HepG2 (cell line): ENCODE results near the gene GPR62. TPM values are rescaled to one million over a fixed set of nuclear protein-coding genes. Genes with fewer than 3 reads are reported as not detected.

Experiments used
- BHLHE40 ChIP-seq: IDR thresholded peaks from 2 replicates; pipeline ENCODE4 v1.6.1; 2011; ENCODE audit warnings: low read length, improper control_type of control experiment
- HNF4A ChIP-seq: sonication (generic); formaldehyde crosslinking; IDR thresholded peaks from 2 replicates; pipeline ENCODE4 v1.4.0; 2020; ENCODE audit warnings: missing genetic modification reagents
- MAX ChIP-seq: IDR thresholded peaks from 2 replicates; pipeline ENCODE4 v1.6.1; 2012; ENCODE audit warnings: inconsistent platforms
- MAZ ChIP-seq, 2 experiments: sonication (generic) in 1 of 2; formaldehyde crosslinking in 1 of 2; IDR thresholded peaks; 2 replicates each; pipeline versions ENCODE4 v1.5.0 to v1.6.1; 2012 to 2020; ENCODE audit warnings: low read depth in 2 of 2, mild to moderate bottlenecking in 2 of 2, borderline replicate concordance in 1 of 2, improper control_type of control experiment in 1 of 2, low read length in 1 of 2, missing genetic modification reagents in 1 of 2, moderate library complexity in 1 of 2
- NFIB ChIP-seq: sonication (generic); formaldehyde crosslinking; IDR thresholded peaks from 2 replicates; pipeline ENCODE4 v1.9.0; 2021; ENCODE audit warnings: missing genetic modification reagents, mild to moderate bottlenecking, borderline replicate concordance
- NR0B2 ChIP-seq: sonication (generic); formaldehyde crosslinking; IDR thresholded peaks from 2 replicates; pipeline ENCODE4 v1.4.0; 2020; ENCODE audit warnings: mild to moderate bottlenecking, missing genetic modification reagents
- PAX8 ChIP-seq: sonication (generic); formaldehyde crosslinking; IDR thresholded peaks from 2 replicates; pipeline ENCODE4 v1.8.0; 2022; ENCODE audit warnings: mild to moderate bottlenecking, missing genetic modification reagents, borderline replicate concordance
- PBX3 ChIP-seq: sonication (generic); formaldehyde crosslinking; IDR thresholded peaks from 2 replicates; pipeline ENCODE4 v1.8.1; 2023; ENCODE audit warnings: missing genetic modification reagents, inconsistent platforms, borderline replicate concordance
- SRSF4 ChIP-seq: fragments of 200-400 bp; formaldehyde crosslinking; IDR thresholded peaks from one replicate; pipeline ENCODE4 v1.6.1; 2018; ENCODE audit warnings: mild to moderate bottlenecking, low read depth, low read length, moderate library complexity; ENCODE audit not compliant: poor library complexity, severe bottlenecking
- ZBTB25 ChIP-seq: IDR thresholded peaks from 2 replicates; pipeline ENCODE4 v1.6.1; 2018; ENCODE audit warnings: missing genetic modification reagents
- ZNF350 ChIP-seq: sonication (generic); formaldehyde crosslinking; IDR thresholded peaks from 2 replicates; pipeline ENCODE4 v1.4.0; 2020; ENCODE audit warnings: mild to moderate bottlenecking, low read depth, missing genetic modification reagents, borderline replicate concordance
- ZNF546 ChIP-seq: sonication (generic); formaldehyde crosslinking; conservative IDR thresholded peaks from 2 replicates; pipeline ENCODE4 v1.8.1; 2023; ENCODE audit warnings: mild to moderate bottlenecking, missing genetic modification reagents
- ZNF552 ChIP-seq: sonication (generic); formaldehyde crosslinking; IDR thresholded peaks from 2 replicates; pipeline ENCODE4 v1.9.0; 2022; ENCODE audit warnings: missing genetic modification reagents, mild to moderate bottlenecking, borderline replicate concordance
- ZNF713 ChIP-seq: sonication (generic); formaldehyde crosslinking; IDR thresholded peaks from 2 replicates; pipeline ENCODE4 v1.4.0; 2020; ENCODE audit warnings: mild to moderate bottlenecking, missing genetic modification reagents
- polyA plus RNA-seq, 8 experiments: library from polyadenylated mRNA; depleted of rRNA in 3 of 8; stranded (reverse) in 7 of 8; unstranded in 1 of 8; fragments of >200 nt; fragmentation: Illumina TruSeq in 4 of 8; extraction: Trizol in 4 of 8; gene quantifications; 2 replicates each; pipeline versions ENCODE4 v1.2.1 to v1.2.3, GENCODE V29; 2011 to 2016; ENCODE audit warnings: low read depth in 4 of 8, missing spikeins in 1 of 8, mixed read lengths in 1 of 8; ENCODE audit not compliant: insufficient read depth in 1 of 8
- total RNA-seq, 5 experiments: library from RNA; depleted of rRNA; stranded (reverse); fragments of >200 nt; fragmentation: Illumina TruSeq; extraction: Trizol; gene quantifications; 2 replicates each; pipeline ENCODE4 v1.2.3, GENCODE V29; 2016; ENCODE audit warnings: low read depth in 1 of 5
- TF ChIP-seq, protein P1 (sequence below), 2 experiments: sonication (generic) in 1 of 2; formaldehyde crosslinking in 1 of 2; IDR thresholded peaks; 2 replicates each; pipeline versions ENCODE4 v1.5.1 to v1.6.1; 2011 to 2020; ENCODE audit warnings: borderline replicate concordance in 1 of 2, low read depth in 1 of 2, low read length in 1 of 2, mild to moderate bottlenecking in 1 of 2, missing genetic modification reagents in 1 of 2, moderate library complexity in 1 of 2
- TF ChIP-seq, protein P2 (sequence below): sonication (generic); formaldehyde crosslinking; conservative IDR thresholded peaks from 2 replicates; pipeline ENCODE4 v1.5.0; 2020; ENCODE audit warnings: missing genetic modification reagents
- TF ChIP-seq, protein P3 (sequence below): sonication (generic); formaldehyde crosslinking; IDR thresholded peaks from 2 replicates; pipeline ENCODE4 v1.4.0; 2020; ENCODE audit warnings: missing genetic modification reagents

The GPR62 gene
- total and polyA plus RNA-seq, 2 of the 13 experiments (the other 11 are each of a cell fraction or from before 2014, with no cell fraction given): not detected

DNA sequence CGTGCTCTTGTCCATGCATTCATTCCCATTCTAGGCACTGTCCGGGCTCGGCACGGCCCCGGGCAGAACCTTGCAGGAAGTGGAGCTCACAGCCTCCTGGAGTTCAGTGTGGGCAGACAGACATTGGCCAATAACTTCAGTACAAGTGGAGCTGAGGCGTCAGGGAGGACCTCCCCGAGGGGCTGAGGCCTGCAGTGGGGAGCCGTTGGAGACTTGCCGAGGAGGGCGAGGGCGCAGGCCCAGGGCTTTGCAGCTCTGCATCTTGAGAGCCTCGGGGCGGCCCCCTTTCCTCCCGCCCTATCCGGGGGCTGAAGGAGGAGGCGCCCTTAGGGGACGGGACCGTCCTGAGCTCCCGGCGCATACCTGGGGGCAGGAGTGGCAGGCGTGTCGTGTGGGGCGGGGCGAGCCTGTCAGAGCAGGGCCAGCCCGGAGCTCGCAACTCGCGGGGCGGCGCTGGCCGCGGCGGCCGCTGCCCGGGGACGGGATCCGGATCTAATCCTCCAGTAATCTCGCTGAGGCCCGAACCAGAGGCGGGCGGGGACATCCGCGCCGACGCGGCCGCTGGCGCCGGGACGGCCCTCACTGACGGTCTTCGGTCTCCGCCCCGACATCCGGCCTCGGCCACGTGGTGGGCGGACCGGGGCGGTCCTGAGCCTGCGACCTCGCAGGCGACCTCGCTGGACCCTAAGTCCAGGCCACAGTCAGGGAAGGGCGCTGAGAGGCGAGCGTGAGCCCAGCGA, 27.8 kb downstream of the GPR62 start, which contains the start of gene ACY1 (continued):
- TF ChIP-seq, protein P1, sequence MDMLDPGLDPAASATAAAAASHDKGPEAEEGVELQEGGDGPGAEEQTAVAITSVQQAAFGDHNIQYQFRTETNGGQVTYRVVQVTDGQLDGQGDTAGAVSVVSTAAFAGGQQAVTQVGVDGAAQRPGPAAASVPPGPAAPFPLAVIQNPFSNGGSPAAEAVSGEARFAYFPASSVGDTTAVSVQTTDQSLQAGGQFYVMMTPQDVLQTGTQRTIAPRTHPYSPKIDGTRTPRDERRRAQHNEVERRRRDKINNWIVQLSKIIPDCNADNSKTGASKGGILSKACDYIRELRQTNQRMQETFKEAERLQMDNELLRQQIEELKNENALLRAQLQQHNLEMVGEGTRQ (IDR thresholded peaks at IDR 0.05; ENCODE audit: low read depth, low read length): peak; percentile 73
- TF ChIP-seq, protein P1 (CRISPR knock-in tag; IDR thresholded peaks at IDR 0.05; ENCODE audit: borderline replicate concordance): peak; percentile 83
- TF ChIP-seq PBX3 (no peak), MAZ (IDR thresholded peaks at IDR 0.05; ENCODE audit: borderline replicate concordance, low read depth, low read length) (peak; percentile 80; the same call in 1 of the 2 replicates), MAZ (CRISPR knock-in tag; IDR thresholded peaks at IDR 0.05; ENCODE audit: low read depth) (peak; percentile 99), HNF4A (CRISPR knock-in tag) (peak; percentile 96), PAX8 (CRISPR knock-in tag) (peak; percentile 88; the same call in 1 of the 2 replicates), ZNF546 (CRISPR knock-in tag) (peak; percentile 84), ZNF713 (CRISPR knock-in tag) (peak; percentile 86; the same call in 1 of the 2 replicates), ZBTB25 (peak; percentile 95; the same call in 1 of the 2 replicates), ZNF552 (CRISPR knock-in tag) (0 out of 2 replicates have a peak, but pooled peaks have one; percentile 32), BHLHE40 (peak; percentile 39; the same call in 1 of the 2 replicates), NFIB (CRISPR knock-in tag) (no peak), NR0B2 (CRISPR knock-in tag) (peak; percentile 50), ZNF350 (CRISPR knock-in tag) (peak; percentile 82), SRSF4 (no peak), MAX (peak; percentile 98)
- TF ChIP-seq, protein P2, sequence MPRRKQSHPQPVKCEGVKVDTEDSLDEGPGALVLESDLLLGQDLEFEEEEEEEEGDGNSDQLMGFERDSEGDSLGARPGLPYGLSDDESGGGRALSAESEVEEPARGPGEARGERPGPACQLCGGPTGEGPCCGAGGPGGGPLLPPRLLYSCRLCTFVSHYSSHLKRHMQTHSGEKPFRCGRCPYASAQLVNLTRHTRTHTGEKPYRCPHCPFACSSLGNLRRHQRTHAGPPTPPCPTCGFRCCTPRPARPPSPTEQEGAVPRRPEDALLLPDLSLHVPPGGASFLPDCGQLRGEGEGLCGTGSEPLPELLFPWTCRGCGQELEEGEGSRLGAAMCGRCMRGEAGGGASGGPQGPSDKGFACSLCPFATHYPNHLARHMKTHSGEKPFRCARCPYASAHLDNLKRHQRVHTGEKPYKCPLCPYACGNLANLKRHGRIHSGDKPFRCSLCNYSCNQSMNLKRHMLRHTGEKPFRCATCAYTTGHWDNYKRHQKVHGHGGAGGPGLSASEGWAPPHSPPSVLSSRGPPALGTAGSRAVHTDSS (CRISPR knock-in tag): no peak
- TF ChIP-seq, protein P3, sequence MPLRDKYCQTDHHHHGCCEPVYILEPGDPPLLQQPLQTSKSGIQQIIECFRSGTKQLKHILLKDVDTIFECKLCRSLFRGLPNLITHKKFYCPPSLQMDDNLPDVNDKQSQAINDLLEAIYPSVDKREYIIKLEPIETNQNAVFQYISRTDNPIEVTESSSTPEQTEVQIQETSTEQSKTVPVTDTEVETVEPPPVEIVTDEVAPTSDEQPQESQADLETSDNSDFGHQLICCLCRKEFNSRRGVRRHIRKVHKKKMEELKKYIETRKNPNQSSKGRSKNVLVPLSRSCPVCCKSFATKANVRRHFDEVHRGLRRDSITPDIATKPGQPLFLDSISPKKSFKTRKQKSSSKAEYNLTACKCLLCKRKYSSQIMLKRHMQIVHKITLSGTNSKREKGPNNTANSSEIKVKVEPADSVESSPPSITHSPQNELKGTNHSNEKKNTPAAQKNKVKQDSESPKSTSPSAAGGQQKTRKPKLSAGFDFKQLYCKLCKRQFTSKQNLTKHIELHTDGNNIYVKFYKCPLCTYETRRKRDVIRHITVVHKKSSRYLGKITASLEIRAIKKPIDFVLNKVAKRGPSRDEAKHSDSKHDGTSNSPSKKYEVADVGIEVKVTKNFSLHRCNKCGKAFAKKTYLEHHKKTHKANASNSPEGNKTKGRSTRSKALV: no peak
